GM13976 (cell line): ENCODE measurements around the gene ARHGAP26.
A peak's percentile ranks its signal among the peaks of the same experiment; 100 is the strongest.

Source experiments
- DNase-seq: peaks from one replicate; pipeline ENCODE4 v3.0.0; 2012; ENCODE audit warnings: low spot score
- CTCF ChIP-seq: IDR thresholded peaks from 2 replicates; pipeline ENCODE4 v1.5.1; 2012; ENCODE audit warnings: borderline replicate concordance, mild to moderate bottlenecking; ENCODE audit not compliant: insufficient read depth; ENCODE audit errors: extremely low read depth, missing control alignments, control extremely low read depth
- in situ Hi-C: fragments of 300-500 bp; cut with MboI; formaldehyde crosslinking; loops from one replicate; pipeline ENCODE4 v1.12.0; 2022; ENCODE audit warnings: low sequenced_read_pairs, mixed read lengths, inconsistent platforms; ENCODE audit not compliant: unreplicated experiment

ARHGAP26 gene

GRCh38 chr5:142881076-142881783 lies 111.1 kb downstream of the ARHGAP26 start:
- peak; percentile 30 for DNase-seq
- in situ Hi-C loops, result loop anchor here (25.0 kb wide), 1 partner anchor 719 kb away; no protein-coding TSS in a partner anchor
- no peak for TF ChIP-seq CTCF

GRCh38 chr5:142881784-142882126 lies 111.6 kb downstream of the ARHGAP26 start:
- in situ Hi-C loops, result loop anchor here (25.0 kb wide), 1 partner anchor 719 kb away; no protein-coding TSS in a partner anchor
- no peak for DNase-seq
- TF ChIP-seq CTCF, result no peak

- no peak for TF ChIP-seq CTCF
- in situ Hi-C loops, result loop anchor here (25.0 kb wide), 1 partner anchor 721 kb away; no protein-coding TSS in a partner anchor
- no peak for DNase-seq
Measured at GRCh38 chr5:142883025-142883424, 112.8 kb downstream of the ARHGAP26 start.

GRCh38 chr5:142883438-142883837 lies 113.3 kb downstream of the ARHGAP26 start:
- in situ Hi-C loops, result loop anchor here (25.0 kb wide), 1 partner anchor 721 kb away; no protein-coding TSS in a partner anchor
- TF ChIP-seq CTCF, result no peak
- no peak for DNase-seq

GRCh38 chr5:142884029-142884428 lies 113.9 kb downstream of the ARHGAP26 start:
- TF ChIP-seq CTCF, result no peak
- in situ Hi-C loops, result loop anchor here (25.0 kb wide), 1 partner anchor 722 kb away; no protein-coding TSS in a partner anchor
- DNase-seq, result no peak

GRCh38 chr5:142886211-142886610 lies 116.0 kb downstream of the ARHGAP26 start:
- no peak for DNase-seq
- in situ Hi-C loops, result loop anchor here (25.0 kb wide), 1 partner anchor 724 kb away; no protein-coding TSS in a partner anchor

More at GRCh38 chr5:142886211-142886610, 116.0 kb downstream of the ARHGAP26 start:
- no peak for TF ChIP-seq CTCF
